Measurements from ENCODE around the gene ZIC4. TPM values are rescaled to one million over a fixed set of nuclear protein-coding genes. Genes with fewer than 3 reads are reported as not detected.

The ZIC4 gene
- total RNA-seq, 1 donor from 2014 or later = not detected

- DNase-seq (ENCODE audit: extremely low read depth, low read depth, low spot score) = no peak
Measured at GRCh38 chr3:147391781-147392624, 14.3 kb downstream of the ZIC4 start.

DNA sequence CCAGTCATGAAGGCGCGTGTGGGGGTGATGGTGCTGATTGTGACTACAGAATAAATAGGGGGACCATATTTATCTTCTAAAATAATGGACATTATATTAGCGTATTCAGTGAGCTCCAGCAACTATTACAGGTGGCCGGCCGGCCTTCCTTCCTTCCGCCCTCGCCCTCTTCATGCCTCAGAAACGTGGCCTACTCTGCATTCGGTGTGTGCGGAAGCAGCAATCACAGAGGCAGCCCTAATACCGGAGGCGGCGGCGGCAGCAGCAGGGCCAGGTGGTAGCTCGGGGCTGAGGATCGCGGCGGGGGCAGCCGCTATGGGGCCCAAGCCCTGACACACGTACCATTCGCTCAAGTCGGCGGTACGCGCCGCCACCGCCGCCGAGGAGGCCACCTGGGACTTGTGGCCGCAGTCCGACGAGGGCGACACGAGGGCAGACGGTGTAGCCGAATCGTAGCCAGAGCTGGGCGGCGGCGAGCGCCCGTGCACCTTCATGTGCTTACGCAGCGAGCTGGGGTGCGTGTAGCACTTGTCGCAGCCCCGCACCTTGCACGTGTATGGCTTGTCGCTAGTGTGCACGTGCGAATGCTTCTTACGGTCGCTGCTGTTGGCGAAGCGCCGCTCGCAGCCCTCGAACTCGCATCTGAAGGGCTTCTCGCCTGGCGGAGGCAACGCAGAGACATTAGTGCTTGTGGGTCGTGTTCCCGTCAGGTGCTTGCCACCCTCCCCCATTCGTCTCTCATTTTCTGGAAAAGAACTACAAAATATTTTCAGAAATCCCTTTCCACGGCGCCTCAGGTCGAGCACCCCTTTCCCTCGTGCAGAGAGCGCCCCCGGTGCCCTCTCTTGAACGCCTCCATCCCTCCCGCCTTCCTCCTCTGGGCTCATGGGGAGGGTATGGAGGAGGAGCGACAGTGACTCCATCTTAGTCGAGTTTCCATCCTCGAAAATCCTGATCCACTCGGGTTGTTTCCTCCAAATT is 15.5 kb downstream of the ZIC4 start:
- DNase-seq (ENCODE audit: extremely low read depth, low read depth, low spot score) = no peak

- DNase-seq (ENCODE audit: extremely low read depth, low read depth, low spot score) = no peak
Measured at GRCh38 chr3:147389717-147390116, 16.6 kb downstream of the ZIC4 start.

DNA sequence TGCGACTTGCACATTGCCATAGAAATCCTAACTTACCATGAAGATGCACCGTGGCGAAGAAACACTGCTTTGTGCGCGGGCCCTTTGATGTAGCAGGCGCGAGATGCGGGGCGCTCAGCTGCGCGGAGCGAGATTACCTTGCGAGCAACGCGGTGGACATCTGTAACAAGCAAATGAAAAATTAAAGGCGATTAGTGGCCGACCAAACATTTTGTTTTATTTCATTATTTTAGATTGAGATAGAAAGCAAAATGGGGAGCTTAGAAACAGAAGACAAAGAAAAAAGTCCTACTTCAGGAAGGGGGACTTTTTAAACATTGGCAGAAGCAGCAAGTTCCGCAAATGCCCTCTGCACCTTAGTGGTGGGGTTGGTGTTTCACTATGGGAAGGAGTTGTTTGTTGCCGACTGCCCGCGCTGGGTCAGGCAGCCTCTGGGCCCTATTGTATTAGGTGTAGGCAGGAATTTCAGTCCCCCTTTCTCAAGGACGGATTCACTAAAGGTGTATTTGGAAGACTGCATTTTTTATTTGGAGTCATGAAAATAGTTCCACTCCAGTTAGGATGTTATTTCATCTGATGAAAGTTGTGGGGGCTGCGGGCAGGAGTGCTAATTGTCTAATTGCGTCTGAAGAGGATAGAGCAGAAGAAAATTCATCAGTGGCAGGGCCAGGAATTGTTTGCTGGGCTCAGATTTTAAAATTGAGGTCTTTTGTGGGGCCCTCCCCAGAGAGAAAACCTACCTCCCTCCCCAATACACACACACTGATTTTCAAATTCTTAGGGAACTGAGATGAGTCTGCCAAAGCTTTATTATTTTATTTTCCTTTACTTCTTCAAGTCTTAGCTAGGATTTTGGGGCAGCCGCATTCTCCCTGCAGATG is 17.4 kb downstream of the ZIC4 start:
- DNase-seq (ENCODE audit: extremely low read depth, low read depth, low spot score) = no peak

DNA sequence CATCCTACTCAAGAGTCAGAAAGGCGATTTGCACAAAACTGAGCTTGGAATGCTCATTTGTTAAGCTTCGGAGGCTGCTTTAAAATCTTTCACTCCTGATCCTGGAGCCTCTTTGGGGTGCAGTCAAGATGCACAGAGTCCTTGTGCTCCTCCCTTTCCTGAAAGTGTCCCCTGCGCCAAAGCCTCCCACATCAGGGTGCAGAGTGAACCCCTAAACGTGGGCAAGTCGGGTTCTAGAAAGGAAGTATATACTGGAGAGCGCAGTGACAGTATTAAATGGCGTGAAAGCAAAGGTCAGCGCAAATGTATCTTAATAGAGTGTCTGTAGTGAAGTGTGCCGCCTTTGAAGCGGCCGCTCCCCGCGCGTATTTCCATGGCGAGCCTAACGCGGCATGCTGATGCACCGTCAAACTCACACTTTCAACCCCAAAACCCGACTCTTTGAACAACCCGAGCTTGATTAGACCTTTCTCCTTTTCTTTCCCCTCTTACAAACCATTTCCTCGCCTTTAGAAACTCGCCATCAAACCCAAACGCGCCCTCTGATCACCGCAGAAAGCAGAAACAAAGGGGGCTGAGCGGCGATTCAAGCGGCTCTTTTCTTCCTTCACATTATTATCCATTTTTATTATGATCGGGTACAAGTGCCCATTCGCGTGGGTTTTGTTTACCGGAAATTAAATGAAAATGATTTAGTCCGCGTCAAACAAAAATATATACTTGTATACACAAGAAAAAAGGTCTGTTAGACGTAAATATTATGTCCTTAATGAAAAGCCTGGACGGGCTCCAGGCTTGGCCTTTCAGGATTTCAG is 18.3 kb downstream of the ZIC4 start:
- DNase-seq (ENCODE audit: extremely low read depth, low read depth, low spot score) = no peak

DNA sequence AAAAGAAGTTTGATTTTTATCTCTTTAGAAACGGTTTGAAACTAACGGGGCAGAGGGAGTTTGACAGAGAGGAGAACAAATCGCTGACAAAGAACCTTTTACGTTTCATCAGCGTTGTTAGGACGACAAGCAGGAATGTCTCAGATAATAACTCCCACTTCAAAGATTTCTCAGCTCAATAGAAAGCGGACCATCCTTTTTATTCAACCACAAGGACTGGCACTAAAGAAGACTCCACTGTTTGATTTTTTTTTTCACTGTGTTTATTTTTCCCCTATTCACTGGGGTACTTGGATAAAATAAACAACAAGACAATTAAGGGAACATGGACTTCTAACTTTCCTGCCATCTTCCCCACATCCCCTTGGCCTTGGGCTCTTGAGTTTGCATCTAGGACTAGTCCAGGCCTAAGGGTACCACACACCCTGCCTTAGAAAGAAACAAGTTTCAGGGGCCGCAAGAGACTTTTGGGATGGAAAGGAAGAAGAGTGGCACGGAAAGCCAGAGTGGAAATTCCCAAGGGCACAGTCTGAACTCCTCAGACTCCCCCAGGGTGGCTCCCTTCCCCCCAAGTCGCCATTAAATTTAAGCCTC is 19.0 kb downstream of the ZIC4 start:
- no peak for DNase-seq (ENCODE audit: extremely low read depth, low read depth, low spot score)

DNA sequence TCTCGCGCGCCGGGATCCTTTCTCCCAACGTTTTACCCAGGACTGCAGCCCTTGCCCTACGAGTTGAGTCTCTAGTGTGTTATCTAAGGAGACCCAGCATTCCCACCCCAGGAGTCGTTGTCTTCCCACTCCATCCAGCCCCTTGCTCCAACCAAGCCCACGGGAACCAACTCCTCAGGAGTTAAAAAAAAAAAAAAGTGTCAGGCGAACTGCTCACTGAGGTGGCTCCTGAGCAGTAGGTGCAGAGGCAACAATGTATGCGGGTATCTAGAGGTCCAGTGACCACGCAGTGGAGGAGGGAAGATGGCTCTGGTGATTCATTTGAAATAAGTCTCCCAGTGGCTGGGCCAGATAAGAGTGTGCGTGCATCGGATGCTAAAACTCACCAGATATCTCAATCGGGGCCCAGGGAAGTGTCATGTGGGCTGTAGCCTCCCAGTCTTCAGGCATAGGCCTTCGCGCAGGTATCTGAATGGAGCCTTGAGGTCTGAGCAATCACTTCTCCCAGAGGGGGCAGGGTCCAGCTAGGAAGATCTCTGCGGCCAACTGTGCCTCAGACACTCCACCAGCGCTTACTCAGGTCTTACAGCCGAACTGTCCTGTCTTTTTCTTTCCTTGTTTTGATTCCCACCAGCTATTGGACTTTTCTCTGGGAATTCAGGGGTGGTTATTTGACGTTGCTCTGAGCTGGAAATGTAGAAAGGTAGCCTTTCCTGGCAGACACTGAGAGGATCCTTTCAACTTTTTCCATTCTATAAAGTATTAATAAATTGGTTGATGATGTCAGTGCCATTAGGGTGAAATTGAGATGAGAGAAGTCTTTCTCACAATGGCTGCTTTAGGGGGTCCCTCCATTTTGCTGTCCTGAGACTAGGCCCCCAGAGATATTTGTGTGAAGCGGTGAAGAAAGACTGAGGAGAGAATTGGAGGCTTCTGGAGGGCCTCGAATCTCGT is 21.0 kb downstream of the ZIC4 start:
- DNase-seq (ENCODE audit: extremely low read depth, low read depth, low spot score) = no peak

GRCh38 chr3:147384210-147385058 is 21.9 kb downstream of the ZIC4 start:
- DNase-seq (ENCODE audit: extremely low read depth, low read depth, low spot score) = no peak

- no peak for DNase-seq (ENCODE audit: extremely low read depth, low read depth, low spot score)
Measured at GRCh38 chr3:147383617-147384016, 22.7 kb downstream of the ZIC4 start.

GRCh38 chr3:147381596-147381995 is 24.7 kb downstream of the ZIC4 start:
- no peak for DNase-seq (ENCODE audit: extremely low read depth, low read depth, low spot score)

DNA sequence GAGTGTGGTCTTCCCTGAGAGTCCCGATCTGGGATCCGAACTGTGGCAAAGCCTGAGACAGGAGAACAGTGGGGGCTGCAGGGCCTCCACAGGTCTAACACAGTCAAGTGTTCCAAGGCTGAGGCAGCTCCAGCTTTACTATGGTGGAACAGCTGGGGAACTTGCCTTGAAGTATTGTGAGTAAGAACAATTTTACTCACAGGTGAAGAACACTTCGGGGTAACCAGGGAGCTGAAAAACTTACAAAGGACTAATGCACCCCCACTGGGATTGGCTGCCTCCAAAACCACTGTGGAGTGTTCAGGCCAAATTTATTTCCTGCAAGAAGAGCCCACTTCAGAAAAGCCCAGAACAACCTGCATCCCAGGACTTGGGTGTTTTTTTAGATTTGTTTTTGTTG is 25.4 kb downstream of the ZIC4 start:
- DNase-seq (ENCODE audit: extremely low read depth, low read depth, low spot score) = no peak

GRCh38 chr3:147380387-147380951 is 25.9 kb downstream of the ZIC4 start:
- DNase-seq (ENCODE audit: extremely low read depth, low read depth, low spot score) = no peak

DNA sequence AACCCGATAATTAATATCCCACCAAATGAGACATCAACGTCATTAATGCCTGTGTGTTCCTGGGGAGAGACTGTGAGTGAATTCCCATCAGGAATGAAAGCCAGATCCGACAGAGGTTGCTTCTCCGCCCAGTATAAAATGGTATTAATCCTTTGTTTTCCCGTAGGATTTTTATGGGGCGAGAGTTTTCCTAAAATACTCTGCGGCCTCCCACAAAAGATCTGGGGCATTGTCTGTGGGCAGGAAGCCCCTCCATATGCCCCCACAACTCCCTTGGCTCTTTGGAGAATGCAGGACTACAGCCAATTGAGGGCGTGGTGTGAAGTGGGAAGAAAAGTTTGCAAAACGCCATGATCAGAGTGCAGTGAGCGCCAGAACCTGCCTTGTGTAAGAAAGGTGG is 26.7 kb downstream of the ZIC4 start:
- no peak for DNase-seq (ENCODE audit: extremely low read depth, low read depth, low spot score)

GRCh38 chr3:147377412-147378367 is 28.7 kb downstream of the ZIC4 start:
- DNase-seq (ENCODE audit: extremely low read depth, low read depth, low spot score) = no peak

DNA sequence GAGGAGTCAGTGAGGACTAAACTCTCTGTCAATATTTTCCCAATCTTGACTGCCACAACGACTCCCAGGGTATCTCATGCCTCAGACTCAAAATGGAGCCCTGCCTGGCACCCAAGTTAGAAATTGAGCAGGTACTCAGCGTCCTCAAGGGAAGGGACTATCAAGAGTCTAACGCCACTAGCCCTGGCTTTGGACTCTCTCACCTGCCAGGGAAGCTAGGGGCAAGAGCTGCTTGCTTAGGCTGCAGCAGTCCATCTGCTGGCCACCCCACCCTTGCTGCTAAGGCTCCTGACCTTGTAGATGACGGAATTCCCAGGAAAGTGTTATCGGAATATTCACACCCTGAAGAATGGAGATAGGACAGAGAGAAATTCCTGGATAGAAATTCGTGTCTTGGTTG is 33.0 kb downstream of the ZIC4 start:
- DNase-seq (ENCODE audit: extremely low read depth, low read depth, low spot score) = no peak

- no peak for DNase-seq (ENCODE audit: extremely low read depth, low read depth, low spot score)
Measured at GRCh38 chr3:147372525-147373027, 33.8 kb downstream of the ZIC4 start.

Data from glomerular endothelial cell (primary cell).